ENCODE results near the gene RPS8.

GRCh38 chr1:44780583-44781121, 5.3 kb downstream of the RPS8 start:
- TF ChIP-seq ZNF384 (IDR thresholded peaks at IDR 0.05), result no peak
- no peak for TF ChIP-seq FOXA1 (IDR thresholded peaks at IDR 0.05)
- TF ChIP-seq ELF4 (IDR thresholded peaks at IDR 0.05), result 0 out of 2 replicates have a peak, but pooled peaks have one; percentile 12
- no peak for TF ChIP-seq SP1 (IDR thresholded peaks at IDR 0.05)
- TF ChIP-seq FOXM1 (IDR thresholded peaks at IDR 0.05; ENCODE audit: borderline replicate concordance), result no peak
- no peak for TF ChIP-seq HDGF (IDR thresholded peaks at IDR 0.05; ENCODE audit: borderline replicate concordance)
